ENCODE results near the gene THSD7A.

The THSD7A gene

DNA sequence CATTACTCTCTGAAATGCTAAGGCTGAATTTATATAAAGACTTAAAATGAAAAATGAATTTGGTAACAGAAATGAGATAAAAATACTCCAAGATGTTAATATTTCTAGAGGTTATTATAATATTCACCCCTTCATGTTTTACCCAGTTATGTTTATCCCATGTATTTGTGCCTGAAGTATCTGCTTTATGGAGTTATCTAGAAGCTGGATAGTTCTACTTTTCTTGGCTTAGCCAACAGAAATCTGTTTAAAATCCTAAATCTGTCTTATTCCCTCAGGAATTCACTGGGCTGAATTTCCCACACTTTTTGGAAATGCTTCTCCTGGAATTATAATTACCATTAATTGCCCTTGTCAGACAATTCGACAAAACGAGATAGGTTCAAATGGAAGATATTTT lies 201.6 kb downstream of the THSD7A start:
- no peaks in the 10 kb centered on the region for H3K9me3 ChIP-seq (ENCODE audit: low read length)
- H2AFZ ChIP-seq (ENCODE audit: low read depth, low read length), result no peak overlapping the region
- H3K27me3 ChIP-seq (ENCODE audit: insufficient read depth, low read length), result no peaks in the 10 kb centered on the region
- H3K4me1 ChIP-seq (ENCODE audit: insufficient read depth, low read length), result peaks cover 13% of the 10 kb centered on the region
- H3K4me3 ChIP-seq (ENCODE audit: low read length), result no peak overlapping the region
- H3K36me3 ChIP-seq (ENCODE audit: insufficient read depth, low read length), result no peaks in the 10 kb centered on the region

DNA sequence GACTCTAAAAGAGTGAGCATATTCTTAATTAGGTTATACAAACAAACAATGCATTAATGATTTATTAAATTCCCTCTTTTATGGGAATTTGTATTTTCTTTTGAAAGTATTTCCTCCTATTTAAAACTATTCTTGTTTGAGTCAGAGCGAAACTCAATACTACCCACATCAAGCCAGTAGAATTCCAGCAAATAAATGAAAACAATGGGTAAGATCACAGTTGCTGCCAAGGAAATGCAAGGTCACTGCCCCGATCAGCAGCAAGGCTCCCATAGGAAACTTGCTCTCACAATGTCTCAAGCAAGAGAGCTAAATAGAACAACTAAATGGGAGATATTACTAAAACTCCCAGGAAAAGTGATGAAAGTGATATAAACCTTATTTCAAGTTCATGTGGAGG lies 206.3 kb downstream of the THSD7A start:
- no peak overlapping the region for H3K4me3 ChIP-seq (ENCODE audit: low read length)
- peaks cover 11% of the 10 kb centered on the region for H3K4me1 ChIP-seq (ENCODE audit: insufficient read depth, low read length)
- no peak overlapping the region for H2AFZ ChIP-seq (ENCODE audit: low read depth, low read length)
- H3K9me3 ChIP-seq (ENCODE audit: low read length), result no peaks in the 10 kb centered on the region
- H3K36me3 ChIP-seq (ENCODE audit: insufficient read depth, low read length), result no peaks in the 10 kb centered on the region
- H3K27me3 ChIP-seq (ENCODE audit: insufficient read depth, low read length), result no peaks in the 10 kb centered on the region

DNA sequence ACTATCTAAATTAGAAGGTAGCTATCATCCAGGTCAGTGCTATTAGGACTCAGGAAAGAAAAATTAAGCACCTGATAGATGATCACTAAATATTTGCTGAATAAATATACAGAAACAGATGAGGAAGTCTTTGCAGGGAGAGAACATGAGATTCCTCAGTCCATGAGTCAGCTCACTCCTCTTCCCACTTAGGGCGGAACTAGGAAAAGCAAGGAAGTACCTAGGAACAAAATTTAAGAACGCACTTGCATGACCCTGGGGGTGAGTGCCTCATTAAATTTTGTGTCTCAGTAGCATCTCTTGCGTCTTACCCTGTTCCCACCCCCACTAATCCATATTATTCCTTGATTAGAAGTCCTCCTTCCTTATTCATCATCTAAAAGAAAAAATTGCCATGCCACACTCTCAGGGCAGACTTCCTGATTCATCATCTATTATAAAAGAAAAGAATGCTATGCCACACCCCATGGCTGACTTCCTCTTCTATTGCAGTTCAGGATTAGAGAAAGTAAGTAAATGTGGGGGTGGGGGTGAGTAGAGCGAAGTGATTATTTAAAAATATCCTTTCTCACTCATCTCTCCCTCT lies 208.8 kb downstream of the THSD7A start:
- H3K4me1 ChIP-seq (ENCODE audit: insufficient read depth, low read length), result peaks cover 15% of the 10 kb centered on the region
- H3K9me3 ChIP-seq (ENCODE audit: low read length), result no peaks in the 10 kb centered on the region
- H3K36me3 ChIP-seq (ENCODE audit: insufficient read depth, low read length), result no peaks in the 10 kb centered on the region
- H3K4me3 ChIP-seq (ENCODE audit: low read length), result no peak overlapping the region
- H2AFZ ChIP-seq (ENCODE audit: low read depth, low read length), result no peak overlapping the region
- no peaks in the 10 kb centered on the region for H3K27me3 ChIP-seq (ENCODE audit: insufficient read depth, low read length)

DNA sequence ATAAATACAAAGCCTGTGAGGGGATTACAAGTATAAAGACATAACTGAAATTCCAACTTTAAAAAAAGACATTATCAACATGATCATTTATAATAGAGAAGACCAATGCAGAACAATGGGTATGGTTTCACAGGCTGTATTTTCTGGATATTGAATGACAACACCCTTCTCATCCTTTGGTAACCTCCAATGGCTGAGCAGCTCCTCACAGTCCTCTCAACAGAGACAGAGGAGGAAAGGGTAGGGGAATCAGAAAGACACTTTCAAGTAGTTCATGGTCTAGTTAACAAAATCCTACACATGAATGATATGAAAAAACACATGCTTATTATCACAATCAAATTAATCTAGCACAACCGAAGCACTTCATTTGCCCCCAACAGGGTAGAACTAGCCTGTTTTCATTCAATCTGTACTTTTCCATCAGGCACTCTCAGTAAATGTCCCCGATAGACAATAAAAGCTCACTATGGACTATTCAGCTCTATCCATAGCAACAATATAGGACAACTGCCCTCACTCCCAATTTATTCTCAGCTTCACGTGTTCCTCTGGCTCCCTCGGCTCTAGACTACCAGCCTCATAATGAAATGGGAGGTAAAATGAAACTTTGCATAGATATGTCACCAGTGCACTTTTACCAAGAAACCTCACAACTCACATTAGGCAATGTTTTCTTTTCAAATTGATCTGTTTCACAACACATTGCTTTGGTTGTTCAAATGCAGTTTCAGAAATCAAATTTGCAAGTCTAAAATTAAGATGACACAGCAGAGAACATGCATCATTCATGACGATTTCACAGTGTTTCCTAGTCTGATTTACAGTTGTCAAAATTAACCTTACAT lies 211.4 kb downstream of the THSD7A start:
- no peaks in the 10 kb centered on the region for H3K36me3 ChIP-seq (ENCODE audit: insufficient read depth, low read length)

DNA sequence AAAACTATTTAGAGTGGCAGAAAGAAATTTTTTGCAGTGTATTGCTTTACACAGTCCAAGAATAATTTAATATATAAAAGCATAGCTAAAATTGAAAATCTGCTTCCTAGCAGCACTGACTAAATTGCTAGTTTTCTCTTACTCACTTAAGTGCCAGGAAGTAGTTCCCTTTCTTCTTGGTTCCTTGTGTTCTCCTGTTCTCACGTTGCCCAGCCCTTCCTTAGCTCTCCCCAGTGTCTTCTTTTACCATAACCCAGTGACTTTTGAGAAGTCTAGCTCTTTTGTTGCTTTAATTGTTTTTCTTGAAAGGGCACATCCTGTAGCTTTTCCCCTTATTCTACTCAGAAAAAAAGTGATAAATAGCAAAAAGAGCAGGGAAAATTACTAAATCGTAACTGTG lies 215.5 kb downstream of the THSD7A start:
- peaks cover 12% of the 10 kb centered on the region for H3K4me1 ChIP-seq (ENCODE audit: insufficient read depth, low read length)
- H3K9me3 ChIP-seq (ENCODE audit: low read length), result no peaks in the 10 kb centered on the region
- H3K27me3 ChIP-seq (ENCODE audit: insufficient read depth, low read length), result no peaks in the 10 kb centered on the region
- no peak overlapping the region for H2AFZ ChIP-seq (ENCODE audit: low read depth, low read length)
- H3K36me3 ChIP-seq (ENCODE audit: insufficient read depth, low read length), result no peaks in the 10 kb centered on the region
- H3K4me3 ChIP-seq (ENCODE audit: low read length), result no peak overlapping the region

More for the DNA sequence above, 211.4 kb downstream of the THSD7A start:
- H3K27me3 ChIP-seq (ENCODE audit: insufficient read depth, low read length), result no peaks in the 10 kb centered on the region
- no peak overlapping the region for H2AFZ ChIP-seq (ENCODE audit: low read depth, low read length)
- H3K4me3 ChIP-seq (ENCODE audit: low read length), result no peak overlapping the region
- H3K9me3 ChIP-seq (ENCODE audit: low read length), result no peaks in the 10 kb centered on the region
- H3K4me1 ChIP-seq (ENCODE audit: insufficient read depth, low read length), result peaks cover 11% of the 10 kb centered on the region

DNA sequence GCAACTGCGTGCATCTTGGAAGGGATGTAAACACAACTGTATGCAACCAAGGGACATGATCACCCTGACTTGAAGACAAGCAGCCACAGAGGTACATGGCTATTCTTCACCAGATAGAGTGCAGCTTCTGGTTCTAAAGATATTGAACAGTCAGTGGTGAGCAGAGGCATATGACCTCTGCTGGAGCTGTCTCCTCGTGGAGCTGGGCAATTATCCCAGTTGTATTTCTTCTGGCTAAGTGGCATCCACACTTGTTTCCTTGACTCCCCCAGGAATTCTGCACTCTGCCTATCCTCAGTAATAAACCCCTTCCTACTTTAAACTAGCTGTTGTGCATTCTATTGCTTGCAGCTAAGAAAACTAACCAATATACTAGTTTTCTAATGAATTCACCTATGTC lies 216.8 kb downstream of the THSD7A start:
- no peaks in the 10 kb centered on the region for H3K36me3 ChIP-seq (ENCODE audit: insufficient read depth, low read length)
- no peaks in the 10 kb centered on the region for H3K27me3 ChIP-seq (ENCODE audit: insufficient read depth, low read length)
- no peaks in the 10 kb centered on the region for H3K9me3 ChIP-seq (ENCODE audit: low read length)
- H2AFZ ChIP-seq (ENCODE audit: low read depth, low read length), result no peak overlapping the region
- H3K4me1 ChIP-seq (ENCODE audit: insufficient read depth, low read length), result peaks cover 9% of the 10 kb centered on the region
- H3K4me3 ChIP-seq (ENCODE audit: low read length), result no peak overlapping the region

DNA sequence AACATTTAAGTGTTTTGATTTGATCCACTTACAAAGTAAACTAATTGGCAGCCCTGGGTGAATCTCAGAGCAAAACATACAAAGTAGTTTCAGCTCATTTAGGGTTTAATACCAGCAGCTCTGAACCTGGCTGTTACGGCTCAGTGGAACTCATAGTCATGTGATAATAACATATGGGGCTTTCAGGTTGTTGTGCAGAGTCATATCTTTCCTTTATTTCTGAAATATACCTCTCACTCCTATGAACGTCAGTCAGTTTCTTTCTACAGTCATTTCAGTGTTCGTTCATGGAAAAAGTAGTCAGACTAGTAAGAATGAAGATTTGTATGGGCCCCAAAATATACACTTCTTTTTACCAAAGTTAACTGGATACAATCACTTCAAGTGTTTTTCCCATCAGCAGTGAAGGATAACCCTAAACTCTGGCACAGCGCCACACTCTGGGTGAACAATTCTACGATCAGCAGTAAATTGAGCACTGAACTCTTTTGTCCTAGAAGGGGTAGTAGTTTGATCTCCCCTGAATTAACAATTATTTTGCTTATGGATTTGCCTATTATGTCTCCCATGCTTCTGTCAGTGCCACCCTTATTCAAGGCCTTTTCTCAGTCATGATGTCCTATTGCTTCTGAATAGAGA lies 218.6 kb downstream of the THSD7A start:
- Histone ChIP-seq H3K36me3 (ENCODE audit: insufficient read depth, low read length) (no peaks in the 10 kb centered on the region), H3K27me3 (ENCODE audit: insufficient read depth, low read length) (no peaks in the 10 kb centered on the region), H3K4me3 (ENCODE audit: low read length) (no peak overlapping the region), H3K9me3 (ENCODE audit: low read length) (no peaks in the 10 kb centered on the region), H3K4me1 (ENCODE audit: insufficient read depth, low read length) (peaks cover 14% of the 10 kb centered on the region), H2AFZ (ENCODE audit: low read depth, low read length) (no peak overlapping the region)

DNA sequence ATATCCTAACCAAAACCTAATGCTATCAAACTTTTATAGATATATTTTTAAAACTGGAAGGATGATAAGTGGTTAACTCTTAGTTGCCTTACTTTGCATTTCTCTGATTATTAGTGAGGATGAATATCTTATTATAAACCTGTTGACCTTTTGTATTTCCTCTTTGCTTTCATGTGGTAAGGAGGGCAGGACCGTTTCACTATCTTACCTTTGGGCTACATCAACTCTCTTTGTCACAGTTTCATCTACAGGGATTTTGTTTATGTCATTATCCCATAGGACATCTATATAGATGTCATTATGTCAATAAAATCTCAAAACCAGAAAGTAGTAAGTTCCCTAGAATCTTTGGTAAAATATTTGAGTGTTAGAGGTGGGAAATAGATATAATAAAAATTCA lies 219.3 kb downstream of the THSD7A start:
- H3K27me3 ChIP-seq (ENCODE audit: insufficient read depth, low read length), result no peaks in the 10 kb centered on the region
- peaks cover 14% of the 10 kb centered on the region for H3K4me1 ChIP-seq (ENCODE audit: insufficient read depth, low read length)
- H3K36me3 ChIP-seq (ENCODE audit: insufficient read depth, low read length), result no peaks in the 10 kb centered on the region
- no peak overlapping the region for H3K4me3 ChIP-seq (ENCODE audit: low read length)
- no peak overlapping the region for H2AFZ ChIP-seq (ENCODE audit: low read depth, low read length)
- H3K9me3 ChIP-seq (ENCODE audit: low read length), result no peaks in the 10 kb centered on the region

DNA sequence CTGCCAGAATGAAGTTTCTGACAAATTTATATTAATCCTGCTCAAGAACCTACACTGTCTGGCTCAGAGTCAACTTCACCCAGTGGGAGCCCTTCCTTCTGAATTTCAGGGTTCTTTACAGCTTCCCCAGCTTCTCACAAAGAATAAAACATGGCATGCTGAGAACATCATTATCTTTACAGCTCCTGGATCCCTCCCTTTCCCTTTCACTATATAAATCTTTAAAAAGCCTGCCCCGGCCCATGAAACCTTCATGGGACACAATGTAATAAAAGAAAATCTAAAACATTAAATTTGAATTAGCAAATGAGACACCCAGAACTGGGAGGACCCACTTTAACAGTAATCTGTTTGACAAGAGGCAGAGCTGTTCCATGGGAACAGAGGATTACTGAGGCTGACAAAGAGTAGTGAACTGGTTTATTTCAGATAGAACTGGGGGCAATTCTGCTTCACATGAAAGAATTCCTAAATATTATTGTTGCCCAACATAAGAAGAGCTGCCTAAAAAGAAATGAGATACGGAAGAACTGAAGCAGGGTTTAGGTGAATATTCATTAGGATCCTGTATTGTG lies 222.8 kb downstream of the THSD7A start:
- Histone ChIP-seq H3K4me3 (ENCODE audit: low read length) (no peak overlapping the region), H3K4me1 (ENCODE audit: insufficient read depth, low read length) (peaks cover 14% of the 10 kb centered on the region), H3K27me3 (ENCODE audit: insufficient read depth, low read length) (no peaks in the 10 kb centered on the region), H3K9me3 (ENCODE audit: low read length) (no peaks in the 10 kb centered on the region), H3K36me3 (ENCODE audit: insufficient read depth, low read length) (no peaks in the 10 kb centered on the region), H2AFZ (ENCODE audit: low read depth, low read length) (no peak overlapping the region)

DNA sequence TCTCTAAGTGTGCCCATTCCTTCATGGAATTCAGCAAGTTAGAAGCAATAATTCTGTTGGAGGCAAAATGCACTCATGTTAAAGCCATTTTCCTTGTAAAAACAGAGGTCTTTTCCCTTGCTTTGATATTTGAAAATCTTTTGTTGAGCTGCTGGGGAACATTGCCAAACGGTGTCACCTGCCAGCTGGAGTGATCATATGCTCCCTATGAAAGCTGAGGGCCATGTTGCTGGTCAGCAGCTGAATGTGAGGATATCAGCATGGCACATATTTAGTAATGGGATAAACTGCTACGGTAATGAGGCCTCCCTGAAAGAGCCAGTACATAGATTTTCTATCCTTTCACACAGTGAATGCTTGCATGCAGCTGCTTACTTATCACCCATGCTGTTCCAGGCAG lies 224.3 kb downstream of the THSD7A start:
- peaks cover 8% of the 10 kb centered on the region for H3K4me1 ChIP-seq (ENCODE audit: insufficient read depth, low read length)
- no peaks in the 10 kb centered on the region for H3K27me3 ChIP-seq (ENCODE audit: insufficient read depth, low read length)
- H3K36me3 ChIP-seq (ENCODE audit: insufficient read depth, low read length), result no peaks in the 10 kb centered on the region

DNA sequence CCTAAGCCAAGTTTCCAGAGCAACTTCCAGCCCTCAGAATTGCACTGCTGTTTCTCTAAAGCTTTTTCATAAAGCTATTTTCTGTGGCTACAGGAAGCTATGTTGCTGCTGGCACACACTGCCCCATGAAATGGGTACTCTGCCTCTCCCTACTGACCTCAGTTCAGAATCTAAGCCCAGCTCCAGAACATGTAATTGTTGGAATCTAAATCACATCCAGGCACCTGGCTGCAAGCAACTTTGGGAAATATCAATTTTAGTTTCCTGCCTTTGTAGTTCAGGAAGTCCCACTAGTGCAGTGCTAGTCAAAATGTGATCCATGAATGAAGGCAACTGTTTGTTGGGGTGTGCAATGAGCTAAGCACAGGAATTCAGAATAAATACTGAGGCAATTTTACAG lies 226.2 kb downstream of the THSD7A start:
- Histone ChIP-seq H2AFZ (ENCODE audit: low read depth, low read length) (no peak overlapping the region), H3K9me3 (ENCODE audit: low read length) (no peaks in the 10 kb centered on the region), H3K4me1 (ENCODE audit: insufficient read depth, low read length) (peaks cover 7% of the 10 kb centered on the region), H3K36me3 (ENCODE audit: insufficient read depth, low read length) (no peaks in the 10 kb centered on the region), H3K27me3 (ENCODE audit: insufficient read depth, low read length) (no peaks in the 10 kb centered on the region), H3K4me3 (ENCODE audit: low read length) (no peak overlapping the region)

More for the DNA sequence above, 224.3 kb downstream of the THSD7A start:
- no peaks in the 10 kb centered on the region for H3K9me3 ChIP-seq (ENCODE audit: low read length)
- no peak overlapping the region for H2AFZ ChIP-seq (ENCODE audit: low read depth, low read length)
- no peak overlapping the region for H3K4me3 ChIP-seq (ENCODE audit: low read length)

DNA sequence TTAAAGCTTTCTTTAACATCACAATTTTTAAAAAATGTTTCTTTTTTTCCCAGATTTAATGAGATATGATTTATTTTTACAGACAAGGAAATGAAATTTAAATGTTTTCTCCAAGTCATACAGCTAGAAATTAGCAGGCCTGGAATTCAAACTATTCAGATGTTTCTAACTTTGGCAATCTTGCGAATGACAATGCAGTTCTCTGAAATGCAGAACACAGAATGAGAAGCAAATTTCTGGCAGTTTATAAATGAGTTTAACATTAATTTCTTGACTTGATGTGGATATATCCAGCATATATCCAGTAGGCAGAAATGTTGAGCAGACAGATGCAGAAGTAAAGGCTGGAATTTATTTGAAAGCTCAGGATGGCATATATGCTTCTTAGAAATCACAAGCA lies 227.5 kb downstream of the THSD7A start:
- Histone ChIP-seq H3K27me3 (ENCODE audit: insufficient read depth, low read length) (no peaks in the 10 kb centered on the region), H3K4me1 (ENCODE audit: insufficient read depth, low read length) (peaks cover 5% of the 10 kb centered on the region), H3K9me3 (ENCODE audit: low read length) (no peaks in the 10 kb centered on the region), H3K4me3 (ENCODE audit: low read length) (no peak overlapping the region), H2AFZ (ENCODE audit: low read depth, low read length) (no peak overlapping the region), H3K36me3 (ENCODE audit: insufficient read depth, low read length) (no peaks in the 10 kb centered on the region)

DNA sequence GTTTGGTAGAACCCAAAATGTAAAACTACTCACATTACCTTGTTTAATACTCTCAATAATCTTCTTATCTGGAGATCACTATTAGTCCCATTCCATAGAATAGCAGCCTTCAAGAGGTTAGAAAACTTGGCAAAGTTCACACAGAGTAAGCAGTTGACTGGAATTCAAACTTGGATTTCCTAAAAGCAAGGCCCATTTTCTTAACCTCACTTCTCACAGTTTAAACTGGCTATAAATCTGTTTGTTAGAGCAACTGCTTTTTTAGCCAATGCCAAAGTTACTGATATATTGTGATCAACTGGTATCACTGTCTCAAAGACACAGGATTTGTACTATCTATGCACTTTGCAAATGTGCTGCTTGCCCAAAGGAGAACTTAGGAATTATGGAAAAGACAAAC lies 230.2 kb downstream of the THSD7A start:
- Histone ChIP-seq H3K36me3 (ENCODE audit: insufficient read depth, low read length) (no peaks in the 10 kb centered on the region), H3K4me3 (ENCODE audit: low read length) (no peak overlapping the region), H2AFZ (ENCODE audit: low read depth, low read length) (no peak overlapping the region), H3K9me3 (ENCODE audit: low read length) (peaks cover 4% of the 10 kb centered on the region), H3K4me1 (ENCODE audit: insufficient read depth, low read length) (no peaks in the 10 kb centered on the region), H3K27me3 (ENCODE audit: insufficient read depth, low read length) (no peaks in the 10 kb centered on the region)

All from neuron (in vitro differentiated cells).